ENCODE measurements around the gene ENOSF1. TPM values are rescaled to one million over a fixed set of nuclear protein-coding genes. Genes with fewer than 3 reads are reported as not detected.

Gene ENOSF1
- total RNA-seq, 1 experiment from 2014 or later, result 44.6 TPM

- Mint-ChIP-seq H3K27me3 (ENCODE audit: low read depth) (no peaks in the 10 kb centered on the region), H3K27ac (no peak overlapping the region; the same call in 1 of the 2 replicates), H3K36me3 (peaks cover 20% of the 10 kb centered on the region), H3K4me1 (peaks cover 49% of the 10 kb centered on the region), H3K4me3 (peak overlapping the region; percentile 60), H3K9me3 (no peaks in the 10 kb centered on the region)
- TF ChIP-seq NFATC4 (CRISPR knock-in tag; IDR thresholded peaks at IDR 0.05), result no peak
- no peak for TF ChIP-seq ZNF121 (CRISPR knock-in tag; IDR thresholded peaks at IDR 0.05)
- TF ChIP-seq ATF3 (CRISPR knock-in tag; conservative IDR thresholded peaks at IDR 0.05), result no peak
- no peak for TF ChIP-seq SMAD4 (CRISPR knock-in tag; IDR thresholded peaks at IDR 0.05)
- no peak for TF ChIP-seq TEAD4 (CRISPR knock-in tag; IDR thresholded peaks at IDR 0.05)
- TF ChIP-seq ARID4B (CRISPR knock-in tag; IDR thresholded peaks at IDR 0.05; ENCODE audit: borderline replicate concordance), result no peak
- TF ChIP-seq ESRRA (CRISPR knock-in tag; IDR thresholded peaks at IDR 0.05; ENCODE audit: borderline replicate concordance), result no peak
- no peak for TF ChIP-seq ZNF532 (CRISPR knock-in tag; IDR thresholded peaks at IDR 0.05; ENCODE audit: borderline replicate concordance)
- TF ChIP-seq SP1 (CRISPR knock-in tag; conservative IDR thresholded peaks at IDR 0.05), result no peak
- TF ChIP-seq ATF1 (CRISPR knock-in tag; IDR thresholded peaks at IDR 0.05), result no peak
- TF ChIP-seq FOXJ3 (CRISPR knock-in tag; IDR thresholded peaks at IDR 0.05; ENCODE audit: borderline replicate concordance), result no peak
- TF ChIP-seq E2F5 (CRISPR knock-in tag; IDR thresholded peaks at IDR 0.05), result no peak
- no peak for TF ChIP-seq ZNF416 (CRISPR knock-in tag; IDR thresholded peaks at IDR 0.05)
- no peak for TF ChIP-seq CREB1 (CRISPR knock-in tag; IDR thresholded peaks at IDR 0.05)
- TF ChIP-seq STAT6 (CRISPR knock-in tag; conservative IDR thresholded peaks at IDR 0.05; ENCODE audit: low read depth), result no peak
- no peak for TF ChIP-seq PREB (CRISPR knock-in tag; IDR thresholded peaks at IDR 0.05; ENCODE audit: borderline replicate concordance)
- no peak for TF ChIP-seq ZMAT4 (CRISPR knock-in tag; IDR thresholded peaks at IDR 0.05)
- TF ChIP-seq NFE2L1 (CRISPR knock-in tag; IDR thresholded peaks at IDR 0.05), result no peak
- ChIA-PET CTCF (interaction anchor here (1.6 to 1.9 kb wide), 2 partner anchors 11 to 184 kb away, joined by 7 read pairs; no protein-coding TSS in a partner anchor), POLR2A (no interaction called here)
- ATAC-seq (no peak), DNase-seq (ENCODE audit: low spot score) (no peak)
These were observed 57.0 kb downstream of the ENOSF1 start for GRCh38 chr18:655445-655844.

Data from WTC11 (cell line).